B cell (primary cell): ENCODE data around the gene VAV2. TPM values are rescaled to one million over a fixed set of nuclear protein-coding genes. Genes with fewer than 3 reads are reported as not detected.

Experiments
- ATAC-seq: fragments of 200-7000 bp; cut with Tn5 transposase; one replicate; pipeline ENCODE4 v1.10.0; 2021; ENCODE audit warnings: low read depth, mild to moderate bottlenecking, moderate number of reproducible peaks, moderate library complexity
- CTCF ChIA-PET: fragments of 350-600 bp; sonication (Branson Sonifier 250); formaldehyde crosslinking; loops from one replicate; lab custom pipeline; 2021; ENCODE audit warnings: antibody characterized with exemption, inconsistent platforms; lab: Charles Lee
- POLR2A ChIA-PET: fragments of 350-600 bp; sonication (Branson Sonifier 250); formaldehyde crosslinking; loops from one replicate; lab custom pipeline; 2021; ENCODE audit warnings: antibody characterized with exemption; lab: Charles Lee
- DNase-seq: peaks from one replicate; pipeline ENCODE4 v3.0.0; 2013
- H2AFZ ChIP-seq: 2 replicates; pipeline ENCODE4 v1.6.1; 2012; ENCODE audit warnings: mild to moderate bottlenecking, low read depth, low read length; ENCODE audit not compliant: insufficient read depth, poor library complexity, severe bottlenecking
- H3K27ac ChIP-seq, 2 donors: 1 replicate in 1 of 2; 2 replicates in 1 of 2; pipeline ENCODE4 v1.5.1; 2012 to 2013; ENCODE audit warnings: low read length in 2 of 2, mild to moderate bottlenecking in 2 of 2, moderate library complexity in 1 of 2
- H3K27me3 ChIP-seq, 4 experiments: fragments of 200-600 bp in 1 of 4; sonication (generic) in 1 of 4; replicated peaks in 1 of 4; 1 replicate in 2 of 4; 2 replicates in 2 of 4; pipeline versions ENCODE4 v1.6.1 to v1.7.0; 2013 to 2016; ENCODE audit warnings: low read length in 3 of 4, mild to moderate bottlenecking in 2 of 4, mixed read lengths in 1 of 4, moderate library complexity in 1 of 4; ENCODE audit not compliant: insufficient read depth in 4 of 4, control insufficient read depth in 3 of 4; ENCODE audit errors: control extremely low read depth in 1 of 4
- H3K36me3 ChIP-seq, 2 experiments: replicated peaks in 1 of 2; 1 replicate in 1 of 2; 2 replicates in 1 of 2; pipeline versions ENCODE4 v1.6.1 to v1.7.1; 2013; ENCODE audit warnings: low read length in 1 of 2; ENCODE audit not compliant: insufficient read depth in 2 of 2, control insufficient read depth in 1 of 2; ENCODE audit errors: control extremely low read depth in 1 of 2, extremely low read depth in 1 of 2
- H3K4me1 ChIP-seq, 2 donors: fragments of 200-600 bp in 1 of 2; sonication (generic) in 1 of 2; 1 replicate in 1 of 2; 2 replicates in 1 of 2; pipeline versions ENCODE4 v1.5.1 to v1.6.1; 2013 to 2017; ENCODE audit warnings: low read length in 2 of 2; ENCODE audit not compliant: control insufficient read depth in 2 of 2, insufficient read depth in 2 of 2
- H3K4me2 ChIP-seq: replicated peaks from 2 replicates; pipeline ENCODE3; 2012; ENCODE audit warnings: mild to moderate bottlenecking, low read depth, low read length; ENCODE audit not compliant: poor library complexity, severe bottlenecking
- H3K4me3 ChIP-seq, 5 experiments: fragments of 200-600 bp in 1 of 5; sonication (generic) in 1 of 5; 1 replicate in 3 of 5; 2 replicates in 2 of 5; pipeline versions ENCODE4 v1.5.1 to v1.7.0; 2011 to 2016; ENCODE audit warnings: low read length in 4 of 5, mild to moderate bottlenecking in 4 of 5, low read depth in 2 of 5, control low read depth in 1 of 5, moderate library complexity in 1 of 5; ENCODE audit not compliant: insufficient read depth in 1 of 5; ENCODE audit errors: control extremely low read depth in 1 of 5, extremely low read depth in 1 of 5
- H3K79me2 ChIP-seq: fragments of 200-600 bp; sonication (generic); one replicate; pipeline ENCODE4 v1.6.0; 2016; ENCODE audit warnings: low read length; ENCODE audit not compliant: control insufficient read depth, insufficient read depth
- H3K9ac ChIP-seq: fragments of 200-600 bp; sonication (generic); 2 replicates; pipeline ENCODE4 v1.6.1; 2017; ENCODE audit warnings: mild to moderate bottlenecking, low read length, moderate library complexity
- H3K9me3 ChIP-seq, 3 donors: one replicate each; pipeline versions ENCODE4 v1.6.1 to v1.7.1; 2013; ENCODE audit warnings: low read length in 2 of 3; ENCODE audit not compliant: control insufficient read depth in 2 of 3, insufficient read depth in 1 of 3; ENCODE audit errors: control extremely low read depth in 1 of 3
- H4K20me1 ChIP-seq: 2 replicates; pipeline ENCODE4 v1.6.0; 2012; ENCODE audit warnings: mild to moderate bottlenecking, low read length; ENCODE audit not compliant: insufficient read depth, control insufficient read depth, poor library complexity, severe bottlenecking
- H3K27ac Mint-ChIP-seq: one replicate; pipeline ENCODE4 v1.8.0; 2021; ENCODE audit warnings: mixed read lengths
- H3K27me3 Mint-ChIP-seq: one replicate; pipeline ENCODE4 v1.8.0; 2021; ENCODE audit warnings: mixed read lengths
- H3K4me1 Mint-ChIP-seq: one replicate; pipeline ENCODE4 v1.8.0; 2021; ENCODE audit warnings: mixed read lengths
- H3K4me3 Mint-ChIP-seq: one replicate; pipeline ENCODE4 v1.8.0; 2021; ENCODE audit warnings: mixed read lengths
- H3K9me3 Mint-ChIP-seq: one replicate; pipeline ENCODE4 v1.8.0; 2022; ENCODE audit warnings: mixed read lengths; ENCODE audit not compliant: insufficient read depth
- CTCF ChIP-seq: fragments of 200-600 bp; IDR thresholded peaks from one replicate; pipeline ENCODE4 v1.8.0; 2022; ENCODE audit warnings: antibody characterized with exemption, mild to moderate bottlenecking
- EZH2 ChIP-seq: IDR thresholded peaks from 2 replicates; pipeline ENCODE4 v1.6.1; 2012; ENCODE audit warnings: borderline replicate concordance, low read depth, mild to moderate bottlenecking, moderate library complexity, low read length; ENCODE audit not compliant: insufficient read depth, poor library complexity, severe bottlenecking
- WGBS: methylation state at CpG from one replicate; pipeline ENCODE4 v1.1.5; 2013; ENCODE audit warnings: missing lambda C conversion rate; ENCODE audit not compliant: insufficient coverage; 5-methylcytosine and 5-hydroxymethylcytosine counted together
- intact Hi-C: fragments of 100-400 bp; cut with micrococcal nuclease; formaldehyde crosslinking; loops from one replicate; pipeline ENCODE4 v1.10.0; 2022
- polyA plus RNA-seq: library from polyadenylated mRNA; depleted of rRNA; stranded (reverse); fragments of >200 nt; gene quantifications from 2 replicates; pipeline ENCODE4 v1.2.3, GENCODE V29; 2012
- total RNA-seq, 2 donors: library from RNA; stranded (reverse); fragments of 120-200 nt in 1 of 2; gene quantifications; 1 replicate in 1 of 2; 2 replicates in 1 of 2; pipeline versions ENCODE4 v1.2.3 to v1.2.4, GENCODE V29; 2013 to 2022

The VAV2 gene
- total and polyA plus RNA-seq, 2 donors (not counting 1 experiment from before 2014, with no cell fraction given), result 34.4 to 128 TPM

DNA sequence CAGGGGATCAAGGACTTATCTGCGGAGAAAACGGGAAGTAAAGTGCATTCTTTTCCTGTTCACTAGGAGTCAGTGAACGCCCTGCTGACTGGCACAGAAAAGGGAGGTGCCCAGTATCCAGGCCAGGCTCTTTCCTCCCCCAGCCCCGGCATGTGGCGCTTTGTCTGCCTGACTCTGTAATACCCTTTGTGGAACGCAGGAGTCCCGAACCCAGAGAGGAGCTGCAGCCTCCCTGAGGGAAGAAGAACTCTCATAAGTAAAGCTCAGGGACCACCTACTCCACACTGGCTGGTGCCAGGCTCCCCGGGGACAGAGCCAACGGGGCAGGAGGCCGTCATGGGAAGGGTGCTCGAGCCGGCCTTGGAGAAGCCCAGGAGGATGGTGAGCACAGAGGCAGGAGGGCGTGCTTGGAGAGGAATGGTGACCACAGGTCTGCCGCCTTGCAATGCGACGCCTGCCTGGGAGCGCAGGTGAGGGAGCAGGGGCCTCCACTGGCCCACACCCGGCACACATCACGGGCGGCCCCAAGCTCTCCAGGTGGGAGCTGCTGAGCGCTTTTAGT lies 31.5 kb downstream of the VAV2 start:
- peak overlapping the region in 1 of 5 experiments; percentile 6 for H3K4me3 ChIP-seq
- peak overlapping the region; percentile 37 for H3K9ac ChIP-seq
- Mint-ChIP-seq H3K9me3 (peaks cover 2% of the 10 kb centered on the region), H3K27me3 (no peaks in the 10 kb centered on the region), H3K4me1 (peaks cover 77% of the 10 kb centered on the region), H3K27ac (peak overlapping the region; percentile 76), H3K4me3 (peak overlapping the region; percentile 78)
- H3K36me3 ChIP-seq, result no peaks in the 10 kb centered on the region
- WGBS, result 76% methylated on average over 20 of the region's 21 CpGs
- peak overlapping the region; percentile 51 to 79 for H3K27ac ChIP-seq
- intact Hi-C loops, result loop anchor here (2.0 kb wide), 1 partner anchor 14 kb away; no protein-coding TSS in a partner anchor
- H4K20me1 ChIP-seq, result peaks cover 69% of the 10 kb centered on the region
- POLR2A ChIA-PET, result interaction anchor here (0.5 kb wide), 1 partner anchor 1082 kb away, joined by 5 read pairs; the partner anchor contains the start of gene SPACA9
- peaks cover 0 to 10% (median 6%) of the 10 kb centered on the region in 3 donors for H3K9me3 ChIP-seq
- no peak for ATAC-seq
- CTCF ChIA-PET, result interaction anchor here (0.9 to 1.9 kb wide), 2 partner anchors 34 to 178 kb away, joined by 3 to 7 read pairs; no protein-coding TSS in a partner anchor
- peak overlapping the region; percentile 74 for H3K4me2 ChIP-seq
- no peak for DNase-seq
- no peak for TF ChIP-seq CTCF
- H2AFZ ChIP-seq, result no peak overlapping the region
- peaks cover 67 to 69% of the 10 kb centered on the region in 2 donors for H3K4me1 ChIP-seq
- peaks cover 94% of the 10 kb centered on the region for H3K79me2 ChIP-seq
- H3K27me3 ChIP-seq, result no peaks in the 10 kb centered on the region

GRCh38 chr9:133959966-133960567 lies 32.1 kb downstream of the VAV2 start:
- TF ChIP-seq CTCF (no peak), EZH2 (no peak)
- H3K9me3 Mint-ChIP-seq, result peaks cover 2% of the 10 kb centered on the region
- ATAC-seq, result no peak
- no peak for DNase-seq
- peak overlapping the region in 1 of 5 experiments; percentile 6 for H3K4me3 ChIP-seq
- peaks cover 90% of the 10 kb centered on the region for H3K79me2 ChIP-seq
- H3K4me1 ChIP-seq, result peaks cover 65 to 71% of the 10 kb centered on the region in 2 donors
- intact Hi-C loops, result loop anchor here (2.0 to 10.0 kb wide), 2 partner anchors 13 to 55 kb away; no protein-coding TSS in a partner anchor
- peak overlapping the region; percentile 47 for H3K9ac ChIP-seq
- peak overlapping the region; percentile 76 for H3K27ac Mint-ChIP-seq
- no peak overlapping the region for H2AFZ ChIP-seq
- 87% methylated on average over 13 of the region's 19 CpGs for WGBS
- no peaks in the 10 kb centered on the region for H3K27me3 Mint-ChIP-seq
- peaks cover 0 to 10% (median 4%) of the 10 kb centered on the region in 3 donors for H3K9me3 ChIP-seq
- H3K27me3 ChIP-seq, result no peaks in the 10 kb centered on the region
- H3K4me3 Mint-ChIP-seq, result peak overlapping the region; percentile 78
- peaks cover 64% of the 10 kb centered on the region for H4K20me1 ChIP-seq
- POLR2A ChIA-PET, result interaction anchor here (1.1 kb wide), 1 partner anchor 14 kb away, joined by 3 read pairs; no protein-coding TSS in a partner anchor
- peak overlapping the region; percentile 74 for H3K4me2 ChIP-seq
- H3K4me1 Mint-ChIP-seq, result peaks cover 76% of the 10 kb centered on the region
- peak overlapping the region; percentile 51 to 79 for H3K27ac ChIP-seq
- CTCF ChIA-PET, result interaction anchor here (0.9 to 1.9 kb wide), 2 partner anchors 34 to 178 kb away, joined by 3 to 7 read pairs; no protein-coding TSS in a partner anchor
- no peaks in the 10 kb centered on the region for H3K36me3 ChIP-seq
